GM12801 (cell line): ENCODE measurements around the gene C6orf47.

Experiments used
- TF ChIP-seq, protein P1 (sequence below): IDR thresholded peaks from one replicate; pipeline ENCODE4 v1.5.1; 2011; ENCODE audit warnings: control low read depth; ENCODE audit not compliant: insufficient read length; ENCODE audit errors: extremely low read depth

The C6orf47 gene

DNA sequence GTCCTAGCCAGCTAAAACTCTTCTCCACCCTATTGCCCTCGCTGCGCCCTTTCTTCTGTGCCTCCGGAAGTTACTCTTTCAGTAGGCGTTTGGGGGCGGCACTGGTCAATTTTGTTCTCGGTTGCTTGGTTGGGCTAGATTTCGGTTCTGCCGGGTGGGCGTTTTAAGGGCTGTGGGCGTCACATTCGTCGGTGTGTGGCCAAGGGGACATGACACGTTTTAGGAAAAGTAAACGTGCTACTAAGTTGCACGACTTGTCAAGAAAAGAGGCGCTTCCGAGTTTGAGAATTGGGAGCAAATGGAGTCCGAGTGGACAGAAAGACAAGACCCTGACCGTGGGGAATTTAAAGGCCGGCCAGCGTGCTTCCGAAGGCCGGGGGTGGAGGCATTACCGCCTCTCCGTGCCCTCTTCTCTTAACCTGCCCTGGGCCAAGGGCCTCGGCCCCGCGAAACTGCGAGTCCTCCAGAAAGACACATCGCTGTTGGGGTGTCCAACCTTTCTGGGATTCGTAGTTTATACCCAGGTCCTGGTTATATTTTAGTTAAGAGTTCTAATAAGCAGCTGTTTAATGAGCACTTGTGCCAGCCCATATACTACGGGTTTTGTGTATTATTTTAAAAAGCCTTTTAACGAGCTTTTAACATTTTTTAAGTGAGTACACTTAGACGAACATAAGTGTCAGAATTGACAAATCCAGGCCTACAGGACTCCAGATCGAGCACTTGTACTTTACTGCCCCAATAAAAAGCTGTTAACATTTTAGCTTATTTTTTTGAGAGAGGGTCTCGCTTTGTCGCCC is 7.5 kb downstream of the C6orf47 start:
- TF ChIP-seq, protein P1, sequence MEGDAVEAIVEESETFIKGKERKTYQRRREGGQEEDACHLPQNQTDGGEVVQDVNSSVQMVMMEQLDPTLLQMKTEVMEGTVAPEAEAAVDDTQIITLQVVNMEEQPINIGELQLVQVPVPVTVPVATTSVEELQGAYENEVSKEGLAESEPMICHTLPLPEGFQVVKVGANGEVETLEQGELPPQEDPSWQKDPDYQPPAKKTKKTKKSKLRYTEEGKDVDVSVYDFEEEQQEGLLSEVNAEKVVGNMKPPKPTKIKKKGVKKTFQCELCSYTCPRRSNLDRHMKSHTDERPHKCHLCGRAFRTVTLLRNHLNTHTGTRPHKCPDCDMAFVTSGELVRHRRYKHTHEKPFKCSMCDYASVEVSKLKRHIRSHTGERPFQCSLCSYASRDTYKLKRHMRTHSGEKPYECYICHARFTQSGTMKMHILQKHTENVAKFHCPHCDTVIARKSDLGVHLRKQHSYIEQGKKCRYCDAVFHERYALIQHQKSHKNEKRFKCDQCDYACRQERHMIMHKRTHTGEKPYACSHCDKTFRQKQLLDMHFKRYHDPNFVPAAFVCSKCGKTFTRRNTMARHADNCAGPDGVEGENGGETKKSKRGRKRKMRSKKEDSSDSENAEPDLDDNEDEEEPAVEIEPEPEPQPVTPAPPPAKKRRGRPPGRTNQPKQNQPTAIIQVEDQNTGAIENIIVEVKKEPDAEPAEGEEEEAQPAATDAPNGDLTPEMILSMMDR: no peak

DNA sequence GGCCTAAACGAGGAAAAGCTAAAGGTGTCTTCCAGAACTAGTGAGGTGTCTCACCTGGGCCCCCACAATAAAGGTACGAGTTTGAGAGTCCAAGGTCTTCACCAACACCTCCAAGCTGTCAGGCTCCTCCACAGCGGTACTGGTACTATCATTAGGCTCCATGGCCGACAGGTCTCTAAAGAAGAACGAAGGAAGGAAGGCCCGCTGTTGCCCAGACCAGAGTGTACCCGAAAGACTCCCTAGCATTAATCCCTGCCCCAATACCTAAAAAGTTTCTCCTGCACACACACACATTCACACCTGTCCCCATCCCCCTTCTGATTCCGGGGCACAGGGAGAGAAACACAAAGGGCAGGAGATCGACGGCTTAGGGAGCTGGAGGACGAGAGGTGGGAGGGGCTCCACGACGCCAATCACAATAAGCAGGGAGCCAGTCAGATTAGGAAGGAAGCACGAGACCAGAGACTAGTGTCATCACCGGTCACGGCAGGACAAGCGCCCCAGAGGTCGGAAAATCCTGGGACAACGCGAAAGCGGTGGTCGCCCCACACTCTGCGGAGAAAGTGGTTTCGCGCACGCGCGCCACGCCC is 8.9 kb downstream of the C6orf47 start:
- TF ChIP-seq, protein P1: no peak

DNA sequence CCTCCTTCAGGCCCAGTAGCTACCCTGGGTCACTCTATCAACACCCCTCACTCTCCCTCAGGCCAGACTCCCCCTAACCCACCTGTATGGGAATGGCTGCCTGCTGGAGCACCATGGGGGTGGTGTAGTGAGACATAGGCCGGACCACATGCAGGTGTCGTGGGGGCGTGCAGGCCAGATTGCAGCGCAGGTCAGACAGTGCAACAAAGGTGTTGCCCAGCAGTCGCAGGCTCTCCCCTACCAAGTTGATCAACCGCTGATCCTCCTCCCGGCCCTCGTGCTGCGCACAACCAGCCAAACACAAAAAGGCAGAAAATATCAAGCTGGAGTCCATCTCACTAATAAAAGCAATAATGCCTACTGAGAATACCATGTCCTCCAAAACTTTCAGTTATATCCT is 15.3 kb downstream of the C6orf47 start:
- TF ChIP-seq, protein P1: no peak

DNA sequence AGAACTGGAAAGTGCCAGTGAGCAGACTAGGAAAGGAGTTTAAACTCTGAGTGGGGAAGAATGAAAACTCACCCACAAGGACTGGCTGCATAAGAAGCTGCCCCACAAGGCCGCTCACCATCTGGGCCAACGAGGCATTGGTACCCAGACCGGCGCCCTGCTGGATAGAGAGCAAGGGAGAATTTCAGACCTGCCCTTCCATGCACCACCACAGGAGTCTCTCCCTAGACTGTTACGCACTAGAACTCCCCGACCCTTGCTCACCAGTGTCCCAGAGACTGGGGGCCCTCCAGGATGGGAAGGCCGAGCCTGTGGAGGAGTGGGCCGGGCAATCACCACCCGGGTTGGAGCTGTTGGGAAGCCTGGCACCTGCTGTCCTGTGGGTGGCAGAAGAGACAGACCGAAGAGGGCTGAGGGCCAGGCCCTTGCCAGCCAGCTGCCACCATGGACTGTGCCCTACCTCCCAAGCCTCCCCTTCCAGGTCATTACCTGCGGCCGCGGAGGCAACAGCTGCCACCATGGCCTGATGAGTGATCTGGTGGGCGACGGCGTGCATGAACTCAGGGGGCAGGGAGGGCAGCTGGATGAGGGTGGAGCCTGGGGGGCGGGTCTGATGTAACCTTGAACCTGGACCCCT is 16.6 kb downstream of the C6orf47 start:
- TF ChIP-seq, protein P1: no peak

DNA sequence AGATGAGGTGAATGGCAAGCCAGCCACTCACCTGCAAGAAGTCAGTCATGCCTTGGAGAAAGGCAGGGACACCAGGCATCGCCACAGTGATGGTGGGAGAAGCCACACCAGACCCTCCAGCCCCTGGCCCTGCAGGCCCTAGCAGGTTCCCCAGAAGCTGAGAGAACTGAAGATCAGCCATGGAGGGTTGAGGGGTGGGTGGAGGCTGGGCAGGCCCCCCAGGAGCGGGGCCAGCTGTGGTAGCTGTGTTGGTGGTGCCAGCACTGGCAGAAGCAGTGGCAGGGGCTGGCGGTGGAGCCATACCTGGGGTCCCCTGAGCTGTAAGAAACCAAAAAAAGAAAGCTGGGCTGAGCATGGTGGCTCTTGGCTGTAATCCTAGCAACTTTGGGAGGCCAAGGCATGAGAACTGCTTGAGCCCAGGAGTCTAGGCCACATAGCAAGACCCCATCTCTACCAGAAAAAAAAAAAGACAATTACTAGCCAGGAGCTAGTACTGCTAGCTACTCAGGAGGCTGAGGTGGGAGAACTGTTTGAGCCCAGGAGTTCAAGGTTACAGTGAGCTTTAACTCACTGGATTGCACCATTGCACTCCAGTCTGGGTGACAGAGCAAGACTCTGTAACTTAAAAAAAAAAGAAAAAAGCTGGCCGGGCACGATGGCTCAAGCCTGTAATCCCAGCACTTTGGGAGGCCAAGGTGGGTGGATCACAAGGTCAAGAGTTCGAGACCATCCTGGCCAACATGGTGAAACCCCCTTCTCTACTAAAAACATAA is 17.6 kb downstream of the C6orf47 start:
- TF ChIP-seq, protein P1: no peak

DNA sequence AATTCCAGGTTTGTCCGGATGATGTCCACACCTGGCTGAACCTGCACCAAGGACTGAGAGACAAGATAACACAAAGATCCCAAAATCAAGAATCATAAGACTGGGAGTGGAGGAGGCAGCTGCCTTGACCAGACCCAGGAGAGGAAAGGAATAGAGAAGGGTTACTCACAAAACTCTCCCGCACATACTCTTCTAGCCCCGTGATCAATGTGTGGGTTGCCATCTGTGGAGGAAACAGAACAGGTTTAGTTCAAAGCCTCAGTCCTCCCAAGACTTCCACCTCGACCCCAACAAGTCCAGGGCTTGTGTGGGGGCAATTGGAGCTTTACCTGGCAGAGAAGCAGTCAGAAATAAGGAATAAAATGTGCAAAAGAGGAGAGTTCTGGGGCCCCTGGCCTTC is 19.2 kb downstream of the C6orf47 start:
- TF ChIP-seq, protein P1: no peak

DNA sequence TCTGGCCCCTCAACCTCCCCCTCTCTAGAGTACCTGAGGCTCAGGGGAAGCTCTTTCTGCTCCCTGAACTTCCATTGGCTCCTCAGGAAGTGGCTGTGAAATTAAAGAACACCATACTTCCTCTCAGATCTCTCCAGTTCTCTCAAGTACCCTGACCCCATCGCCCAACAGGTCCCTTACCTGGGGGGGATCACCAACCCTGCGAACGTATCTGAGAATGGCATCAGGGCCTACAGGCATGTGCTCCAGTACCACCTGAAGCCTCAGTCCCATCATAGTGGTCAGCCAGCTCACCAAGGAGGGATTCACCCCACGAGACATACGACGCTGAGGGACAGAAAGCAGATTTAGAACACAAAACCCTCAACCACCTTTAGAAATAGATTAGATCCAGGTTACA is 20.0 kb downstream of the C6orf47 start:
- TF ChIP-seq, protein P1: no peak
